H1 (cell line): ENCODE results near the gene TEDC1.

ENCODE experiments used
- CBX8 ChIP-seq: fragments of 300-800, 300-1000 bp; sonication (generic); IDR thresholded peaks from 2 replicates; pipeline ENCODE4 v1.7.1; 2016; ENCODE audit warnings: low read depth, low read length, borderline replicate concordance
- CHD7 ChIP-seq: fragments of 300-600 bp; sonication (generic); IDR thresholded peaks from 2 replicates; pipeline ENCODE4 v1.7.1; 2012; ENCODE audit warnings: low read length, moderate library complexity, mild to moderate bottlenecking, inconsistent platforms; ENCODE audit not compliant: insufficient replicate concordance
- CTCF ChIP-seq, 3 experiments: IDR thresholded peaks; 1 replicate in 2 of 3; 2 replicates in 1 of 3; pipeline versions ENCODE4 v1.5.1 to v1.6.1; 2011; ENCODE audit warnings: low read length in 3 of 3, mild to moderate bottlenecking in 3 of 3, inconsistent platforms in 2 of 3, low read depth in 1 of 3, moderate library complexity in 1 of 3; ENCODE audit not compliant: insufficient read depth in 1 of 3; ENCODE audit errors: control extremely low read depth in 1 of 3
- EZH2 ChIP-seq: fragments of 200-600 bp; sonication (generic); IDR thresholded peaks from 2 replicates; pipeline ENCODE4 v1.7.1; 2012; ENCODE audit warnings: low read depth, mild to moderate bottlenecking, moderate library complexity, low read length, inconsistent platforms; ENCODE audit not compliant: severe bottlenecking
- POLR2AphosphoS5 ChIP-seq: IDR thresholded peaks from 2 replicates; pipeline ENCODE4 v1.6.1; 2011; ENCODE audit warnings: low read depth, low read length
- RNF2 ChIP-seq: fragments of 200-900, 300-1000 bp; sonication (generic); IDR thresholded peaks from 2 replicates; pipeline ENCODE4 v1.7.1; 2016; ENCODE audit warnings: borderline replicate concordance, low read depth, mild to moderate bottlenecking, antibody characterized with exemption, low read length; ENCODE audit not compliant: poor library complexity, severe bottlenecking; ENCODE audit errors: missing control alignments
- SIN3A ChIP-seq, 2 experiments: IDR thresholded peaks in 1 of 2; conservative IDR thresholded peaks in 1 of 2; 2 replicates each; pipeline ENCODE4 v1.6.1; 2011 to 2012; ENCODE audit warnings: low read length in 2 of 2, improper control_type of control experiment in 1 of 2, low read depth in 1 of 2, mild to moderate bottlenecking in 1 of 2

- TF ChIP-seq POLR2AphosphoS5 = peak; percentile 85
- no peak for TF ChIP-seq EZH2
- TF ChIP-seq SIN3A (conservative IDR thresholded peaks at IDR 0.05 in 1 of 2, IDR thresholded peaks at IDR 0.05 in 1 of 2; ENCODE audit: low read depth in 1 of 2, low read length in 2 of 2) = peak in 1 of 2 experiments; percentile 82; a peak in 2 of 4 replicates
- TF ChIP-seq CTCF (IDR thresholded peaks at IDR 0.05; ENCODE audit: control extremely low read depth in 1 of 3, insufficient read depth in 1 of 3, low read depth in 1 of 3, low read length in 3 of 3) = peak in 2 of 3 experiments; percentile 99; a peak in 3 of 4 replicates
- TF ChIP-seq CHD7 = no peak
- TF ChIP-seq CBX8 = no peak
- TF ChIP-seq RNF2 = no peak
Observed at GRCh38 chr14:105480807-105481801, 9.9 kb upstream of the TEDC1 start.
